ENCODE data around the gene INKA2. TPM values are rescaled to one million over a fixed set of nuclear protein-coding genes. Genes with fewer than 3 reads are reported as not detected.

The INKA2 gene
- 4.3 TPM for polyA plus RNA-seq (2013, experiment 1 of 2)
- 3.7 TPM for polyA plus RNA-seq (2013, experiment 2 of 2)

- Histone ChIP-seq H4K91ac (ENCODE audit: low read length) (peak within 1 kb of the TSS; percentile 95), H3K79me1 (replicated peaks; ENCODE audit: low read length, poor library complexity, severe bottlenecking) (peaks cover 9% of the 10 kb centered on the region), H3K27me3 (ENCODE audit: control insufficient read depth in 1 of 2, insufficient read depth in 1 of 2, low read length in 2 of 2) (no peaks in the 10 kb centered on the region), H3K4ac (ENCODE audit: low read depth in 1 of 2, low read length in 2 of 2) (peak within 1 kb of the TSS; percentile 72 to 82), H3K23ac (ENCODE audit: low read length in 2 of 2) (peak within 1 kb of the TSS; percentile 16 to 25), H2AFZ (ENCODE audit: low read depth, low read length) (peak within 1 kb of the TSS; percentile 48), H3K4me3 (ENCODE audit: insufficient read depth in 1 of 2, low read depth in 1 of 2, low read length in 2 of 2) (peak within 1 kb of the TSS; percentile 80 to 89), H3K14ac (ENCODE audit: low read length in 2 of 2) (peak within 1 kb of the TSS in 1 of 2 experiments; percentile 93), H3K4me1 (ENCODE audit: control insufficient read depth, insufficient read depth, low read depth, low read length) (peaks cover 27% of the 10 kb centered on the region), H2BK15ac (ENCODE audit: low read depth, poor library complexity, severe bottlenecking) (peak within 1 kb of the TSS; percentile 82), H3K18ac (ENCODE audit: low read depth in 1 of 2, low read length in 2 of 2) (peak within 1 kb of the TSS; percentile 87 to 99), H2BK120ac (ENCODE audit: low read depth, low read length) (peak within 1 kb of the TSS; percentile 75), H3K9ac (ENCODE audit: low read length) (peak within 1 kb of the TSS; percentile 98), H3K36me3 (ENCODE audit: control insufficient read depth in 1 of 2, insufficient read depth in 2 of 2, low read depth in 1 of 2, low read length in 2 of 2) (peaks cover 4 to 13% of the 10 kb centered on the region in 2 experiments), H2BK5ac (ENCODE audit: low read depth, low read length, poor library complexity, severe bottlenecking) (peak within 1 kb of the TSS; percentile 94), H3K27ac (ENCODE audit: low read length, poor library complexity, severe bottlenecking) (peak within 1 kb of the TSS; percentile 92), H3K9me3 (ENCODE audit: control insufficient read depth, low read length) (no peaks in the 10 kb centered on the region), H4K8ac (ENCODE audit: low read length) (peak within 1 kb of the TSS; percentile 72), H2BK12ac (ENCODE audit: low read length in 2 of 2) (peak within 1 kb of the TSS in 1 of 2 experiments; percentile 73), H3K4me2 (ENCODE audit: low read length, poor library complexity, severe bottlenecking) (peak within 1 kb of the TSS; percentile 98), H2AK5ac (ENCODE audit: low read length, severe bottlenecking) (no peak within 1 kb of the TSS)
- WGBS = under 1% methylated on average over 34 of the region's 59 CpGs
- peak; percentile 93 for DNase-seq
Observed at GRCh38 chr1:111739194-111739924, at the start of gene INKA2. INKA2 (minus strand) TSS chr1:111739395; CDS start chr1:111739242, 153 bp downstream.

GRCh38 chr1:111786669-111787207 lies 47.5 kb upstream of the INKA2 start:
- Histone ChIP-seq H3K4me1 (ENCODE audit: control insufficient read depth, insufficient read depth, low read depth, low read length) (no peaks in the 10 kb centered on the region), H3K18ac (ENCODE audit: low read depth in 1 of 2, low read length in 2 of 2) (no peak overlapping the region), H2BK120ac (ENCODE audit: low read depth, low read length) (no peak overlapping the region), H2AFZ (ENCODE audit: low read depth, low read length) (no peak overlapping the region), H3K36me3 (ENCODE audit: control insufficient read depth in 1 of 2, insufficient read depth in 2 of 2, low read depth in 1 of 2, low read length in 2 of 2) (no peaks in the 10 kb centered on the region), H3K14ac (ENCODE audit: low read length in 2 of 2) (no peak overlapping the region), H2BK12ac (ENCODE audit: low read length in 2 of 2) (no peak overlapping the region), H3K4ac (ENCODE audit: low read depth in 1 of 2, low read length in 2 of 2) (no peak overlapping the region), H3K27ac (ENCODE audit: low read length, poor library complexity, severe bottlenecking) (no peak overlapping the region), H2BK5ac (ENCODE audit: low read depth, low read length, poor library complexity, severe bottlenecking) (no peak overlapping the region), H3K9ac (ENCODE audit: low read length) (no peak overlapping the region), H3K4me2 (ENCODE audit: low read length, poor library complexity, severe bottlenecking) (no peak overlapping the region), H2AK5ac (ENCODE audit: low read length, severe bottlenecking) (no peak overlapping the region), H2BK15ac (ENCODE audit: low read depth, poor library complexity, severe bottlenecking) (no peak overlapping the region), H3K27me3 (ENCODE audit: control insufficient read depth in 1 of 2, insufficient read depth in 1 of 2, low read length in 2 of 2) (peaks cover 34 to 51% of the 10 kb centered on the region in 2 experiments), H3K23ac (ENCODE audit: low read length in 2 of 2) (no peak overlapping the region), H4K91ac (ENCODE audit: low read length) (no peak overlapping the region), H3K9me3 (ENCODE audit: control insufficient read depth, low read length) (no peaks in the 10 kb centered on the region), H3K79me1 (replicated peaks; ENCODE audit: low read length, poor library complexity, severe bottlenecking) (no peaks in the 10 kb centered on the region), H3K4me3 (ENCODE audit: insufficient read depth in 1 of 2, low read depth in 1 of 2, low read length in 2 of 2) (no peak overlapping the region), H4K8ac (ENCODE audit: low read length) (no peak overlapping the region)
- DNase-seq = no peak
- WGBS = 81% methylated on average over 9 of the region's 9 CpGs

- DNase-seq = no peak
- Histone ChIP-seq H2AFZ (ENCODE audit: low read depth, low read length) (no peak overlapping the region), H4K8ac (ENCODE audit: low read length) (no peak overlapping the region), H3K23ac (ENCODE audit: low read length in 2 of 2) (no peak overlapping the region), H2BK12ac (ENCODE audit: low read length in 2 of 2) (no peak overlapping the region), H3K4me1 (ENCODE audit: control insufficient read depth, insufficient read depth, low read depth, low read length) (no peaks in the 10 kb centered on the region), H2BK15ac (ENCODE audit: low read depth, poor library complexity, severe bottlenecking) (no peak overlapping the region), H3K9me3 (ENCODE audit: control insufficient read depth, low read length) (no peaks in the 10 kb centered on the region), H3K36me3 (ENCODE audit: control insufficient read depth in 1 of 2, insufficient read depth in 2 of 2, low read depth in 1 of 2, low read length in 2 of 2) (no peaks in the 10 kb centered on the region), H4K91ac (ENCODE audit: low read length) (no peak overlapping the region), H3K18ac (ENCODE audit: low read depth in 1 of 2, low read length in 2 of 2) (no peak overlapping the region), H3K4me2 (ENCODE audit: low read length, poor library complexity, severe bottlenecking) (no peak overlapping the region), H3K27me3 (ENCODE audit: control insufficient read depth in 1 of 2, insufficient read depth in 1 of 2, low read length in 2 of 2) (peaks cover 20 to 51% of the 10 kb centered on the region in 2 experiments), H3K79me1 (replicated peaks; ENCODE audit: low read length, poor library complexity, severe bottlenecking) (no peaks in the 10 kb centered on the region), H3K4ac (ENCODE audit: low read depth in 1 of 2, low read length in 2 of 2) (no peak overlapping the region), H3K14ac (ENCODE audit: low read length in 2 of 2) (no peak overlapping the region), H2BK120ac (ENCODE audit: low read depth, low read length) (no peak overlapping the region), H3K9ac (ENCODE audit: low read length) (no peak overlapping the region), H2AK5ac (ENCODE audit: low read length, severe bottlenecking) (no peak overlapping the region), H3K27ac (ENCODE audit: low read length, poor library complexity, severe bottlenecking) (no peak overlapping the region), H2BK5ac (ENCODE audit: low read depth, low read length, poor library complexity, severe bottlenecking) (no peak overlapping the region), H3K4me3 (ENCODE audit: insufficient read depth in 1 of 2, low read depth in 1 of 2, low read length in 2 of 2) (no peak overlapping the region)
- 81% methylated on average over 2 of the region's 4 CpGs for WGBS
Observed at GRCh38 chr1:111784273-111784901, 45.2 kb upstream of the INKA2 start.

GRCh38 chr1:111779546-111779945 lies 40.4 kb upstream of the INKA2 start:
- Histone ChIP-seq H3K14ac (ENCODE audit: low read length in 2 of 2) (no peak overlapping the region), H3K4ac (ENCODE audit: low read depth in 1 of 2, low read length in 2 of 2) (no peak overlapping the region), H3K4me1 (ENCODE audit: control insufficient read depth, insufficient read depth, low read depth, low read length) (no peaks in the 10 kb centered on the region), H3K36me3 (ENCODE audit: control insufficient read depth in 1 of 2, insufficient read depth in 2 of 2, low read depth in 1 of 2, low read length in 2 of 2) (no peaks in the 10 kb centered on the region), H2BK15ac (ENCODE audit: low read depth, poor library complexity, severe bottlenecking) (no peak overlapping the region), H3K4me2 (ENCODE audit: low read length, poor library complexity, severe bottlenecking) (no peak overlapping the region), H2AK5ac (ENCODE audit: low read length, severe bottlenecking) (no peak overlapping the region), H3K23ac (ENCODE audit: low read length in 2 of 2) (no peak overlapping the region), H3K9me3 (ENCODE audit: control insufficient read depth, low read length) (no peaks in the 10 kb centered on the region), H3K9ac (ENCODE audit: low read length) (no peak overlapping the region), H4K91ac (ENCODE audit: low read length) (no peak overlapping the region), H3K4me3 (ENCODE audit: insufficient read depth in 1 of 2, low read depth in 1 of 2, low read length in 2 of 2) (no peak overlapping the region), H2BK5ac (ENCODE audit: low read depth, low read length, poor library complexity, severe bottlenecking) (no peak overlapping the region), H4K8ac (ENCODE audit: low read length) (no peak overlapping the region), H2BK12ac (ENCODE audit: low read length in 2 of 2) (no peak overlapping the region), H3K27ac (ENCODE audit: low read length, poor library complexity, severe bottlenecking) (no peak overlapping the region), H3K79me1 (replicated peaks; ENCODE audit: low read length, poor library complexity, severe bottlenecking) (no peaks in the 10 kb centered on the region), H3K27me3 (ENCODE audit: control insufficient read depth in 1 of 2, insufficient read depth in 1 of 2, low read length in 2 of 2) (peaks cover 0 to 15% of the 10 kb centered on the region in 2 experiments), H3K18ac (ENCODE audit: low read depth in 1 of 2, low read length in 2 of 2) (no peak overlapping the region), H2AFZ (ENCODE audit: low read depth, low read length) (no peak overlapping the region), H2BK120ac (ENCODE audit: low read depth, low read length) (no peak overlapping the region)
- no peak for DNase-seq
- no CpG with 5 or more reads among the region's 2 CpGs for WGBS

All from mesenchymal stem cell (in vitro differentiated cells and primary cell).